GM12875 (cell line): Measurements from ENCODE around the gene NUP214.

Source experiments
- H3K4me3 ChIP-seq: one replicate; pipeline ENCODE4 v1.5.1; 2011; ENCODE audit warnings: low read depth, low read length, control low read depth
- CTCF ChIP-seq: IDR thresholded peaks from 2 replicates; pipeline ENCODE4 v1.5.1; 2011; ENCODE audit warnings: low read depth, mild to moderate bottlenecking, control low read depth, inconsistent platforms, low read length, moderate library complexity, borderline replicate concordance; ENCODE audit not compliant: insufficient read depth

NUP214 gene

GRCh38 chr9:131279863-131280570 lies 154.6 kb downstream of the NUP214 start:
- TF ChIP-seq CTCF = no peak
- no peak overlapping the region for H3K4me3 ChIP-seq

GRCh38 chr9:131280660-131281059 lies 155.3 kb downstream of the NUP214 start:
- TF ChIP-seq CTCF = no peak

GRCh38 chr9:131281119-131281965 lies 156.0 kb downstream of the NUP214 start:
- H3K4me3 ChIP-seq = no peak overlapping the region
- TF ChIP-seq CTCF = no peak

More at GRCh38 chr9:131280660-131281059, 155.3 kb downstream of the NUP214 start:
- H3K4me3 ChIP-seq = no peak overlapping the region

GRCh38 chr9:131282175-131282574 lies 156.8 kb downstream of the NUP214 start:
- TF ChIP-seq CTCF = no peak
- H3K4me3 ChIP-seq = no peak overlapping the region

- no peak for TF ChIP-seq CTCF
- no peak overlapping the region for H3K4me3 ChIP-seq
Observed at GRCh38 chr9:131282688-131283422, 157.5 kb downstream of the NUP214 start.
